ENCODE data around the gene PDCD10.

Gene PDCD10

GRCh38 chr3:167749728-167750127, 15.0 kb upstream of the PDCD10 start:
- no peak for TF ChIP-seq CTCF (IDR thresholded peaks at IDR 0.05; ENCODE audit: insufficient read depth, low read length, poor library complexity, severe bottlenecking)
- Histone ChIP-seq H3K27me3 (replicated peaks; ENCODE audit: control insufficient read depth, insufficient read depth, low read length) (no peaks in the 10 kb centered on the region), H3K36me3 (ENCODE audit: control insufficient read depth, insufficient read depth, low read length) (no peaks in the 10 kb centered on the region), H3K4me3 (replicated peaks; ENCODE audit: low read depth, low read length) (no peak overlapping the region)
- no peak for DNase-seq (ENCODE audit: extremely low read depth, insufficient read length)

GRCh38 chr3:167749209-167749608, 14.5 kb upstream of the PDCD10 start:
- DNase-seq (ENCODE audit: extremely low read depth, insufficient read length) = no peak
- no peak overlapping the region for H3K4me3 ChIP-seq (replicated peaks; ENCODE audit: low read depth, low read length)
- TF ChIP-seq CTCF (IDR thresholded peaks at IDR 0.05; ENCODE audit: insufficient read depth, low read length, poor library complexity, severe bottlenecking) = no peak

GRCh38 chr3:167743799-167744198, 9.1 kb upstream of the PDCD10 start:
- TF ChIP-seq CTCF (IDR thresholded peaks at IDR 0.05; ENCODE audit: insufficient read depth, low read length, poor library complexity, severe bottlenecking) = no peak
- H3K27me3 ChIP-seq (replicated peaks; ENCODE audit: control insufficient read depth, insufficient read depth, low read length) = no peaks in the 10 kb centered on the region
- no peak overlapping the region for H3K4me3 ChIP-seq (replicated peaks; ENCODE audit: low read depth, low read length)
- no peak for DNase-seq (ENCODE audit: extremely low read depth, insufficient read length)
- H3K36me3 ChIP-seq (ENCODE audit: control insufficient read depth, insufficient read depth, low read length) = no peaks in the 10 kb centered on the region

More at GRCh38 chr3:167749209-167749608, 14.5 kb upstream of the PDCD10 start:
- Histone ChIP-seq H3K36me3 (ENCODE audit: control insufficient read depth, insufficient read depth, low read length) (no peaks in the 10 kb centered on the region), H3K27me3 (replicated peaks; ENCODE audit: control insufficient read depth, insufficient read depth, low read length) (no peaks in the 10 kb centered on the region)

- no peak for TF ChIP-seq CTCF (IDR thresholded peaks at IDR 0.05; ENCODE audit: insufficient read depth, low read length, poor library complexity, severe bottlenecking)
- no peak for DNase-seq (ENCODE audit: extremely low read depth, insufficient read length)
These were observed 7.6 kb upstream of the PDCD10 start for GRCh38 chr3:167742338-167742737.

GRCh38 chr3:167740961-167741587, 6.4 kb upstream of the PDCD10 start:
- DNase-seq (ENCODE audit: extremely low read depth, insufficient read length) = no peak
- no peak overlapping the region for H3K4me3 ChIP-seq (replicated peaks; ENCODE audit: low read depth, low read length)
- H3K36me3 ChIP-seq (ENCODE audit: control insufficient read depth, insufficient read depth, low read length) = no peaks in the 10 kb centered on the region
- TF ChIP-seq CTCF (IDR thresholded peaks at IDR 0.05; ENCODE audit: insufficient read depth, low read length, poor library complexity, severe bottlenecking) = peak; percentile 73
- H3K27me3 ChIP-seq (replicated peaks; ENCODE audit: control insufficient read depth, insufficient read depth, low read length) = no peaks in the 10 kb centered on the region

More at GRCh38 chr3:167742338-167742737, 7.6 kb upstream of the PDCD10 start:
- H3K27me3 ChIP-seq (replicated peaks; ENCODE audit: control insufficient read depth, insufficient read depth, low read length) = no peaks in the 10 kb centered on the region
- H3K36me3 ChIP-seq (ENCODE audit: control insufficient read depth, insufficient read depth, low read length) = no peaks in the 10 kb centered on the region
- no peak overlapping the region for H3K4me3 ChIP-seq (replicated peaks; ENCODE audit: low read depth, low read length)

All from GM06990 (cell line).